HEK293 (cell line): ENCODE data around the gene LIPH.
"Not testable (repeated sequence)": the region's sequence is repeated elsewhere in the genome, so short reads cannot be mapped to it uniquely, and the experiment has no call there.

ENCODE experiments used
- CTCF ChIA-PET: fragments of 350-600 bp; formaldehyde crosslinking; extraction: SDS; loops from one replicate; lab custom pipeline; 2021; ENCODE audit warnings: antibody characterized with exemption; lab: Yijun Ruan, JAX
- POLR2A ChIA-PET: fragments of 300-600 bp; formaldehyde crosslinking; extraction: SDS; loops from one replicate; lab custom pipeline; 2020; ENCODE audit warnings: antibody characterized with exemption, inconsistent platforms; lab: Yijun Ruan, JAX
- H3K27ac ChIP-seq: fragments of 200-500 bp; sonication (Bioruptor generic); 2 replicates; pipeline ENCODE4 v1.5.1; 2014; ENCODE audit warnings: low read depth, low read length, control low read depth, inconsistent platforms; ENCODE audit errors: extremely low read depth
- H3K36me3 ChIP-seq, 2 experiments: fragments of 200-500 bp in 1 of 2; sonication (Bioruptor generic) in 1 of 2; 1 replicate in 1 of 2; 2 replicates in 1 of 2; pipeline ENCODE4 v1.5.1; 2014 to 2017; ENCODE audit warnings: inconsistent platforms in 2 of 2, low read length in 2 of 2; ENCODE audit not compliant: control insufficient read depth in 2 of 2, insufficient read depth in 1 of 2
- H3K4me1 ChIP-seq: fragments of 200-500 bp; sonication (Bioruptor generic); 2 replicates; pipeline ENCODE4 v1.5.1; 2014; ENCODE audit warnings: mild to moderate bottlenecking, low read length, inconsistent platforms; ENCODE audit not compliant: control insufficient read depth, insufficient read depth
- H3K4me3 ChIP-seq: 2 replicates; pipeline ENCODE4 v1.5.1; 2011; ENCODE audit warnings: low read depth, mild to moderate bottlenecking, control low read depth, low read length, moderate library complexity
- H3K9me3 ChIP-seq: fragments of 200-500 bp; sonication (Bioruptor generic); 2 replicates; pipeline ENCODE4 v1.5.1; 2014; ENCODE audit warnings: low read depth, low read length, inconsistent platforms; ENCODE audit not compliant: control insufficient read depth, insufficient read depth
- ATF2 ChIP-seq: fragments of 450-650 bp; formaldehyde crosslinking; IDR thresholded peaks from 2 replicates; pipeline ENCODE4 v1.5.1; 2016; ENCODE audit warnings: missing biosample characterization, missing genetic modification characterization, low read depth
- INSM2 ChIP-seq: fragments of 450-650 bp; formaldehyde crosslinking; IDR thresholded peaks from 2 replicates; pipeline ENCODE4 v1.5.1; 2016; ENCODE audit warnings: missing biosample characterization, missing genetic modification characterization
- KLF8 ChIP-seq: fragments of 450-650 bp; formaldehyde crosslinking; IDR thresholded peaks from 2 replicates; pipeline ENCODE4 v1.5.1; 2016; ENCODE audit warnings: missing biosample characterization, missing genetic modification characterization
- REST ChIP-seq: fragments of 450-650 bp; formaldehyde crosslinking; IDR thresholded peaks from 2 replicates; pipeline ENCODE4 v1.5.1; 2016; ENCODE audit warnings: missing biosample characterization, missing genetic modification characterization
- SCRT1 ChIP-seq: fragments of 450-650 bp; formaldehyde crosslinking; IDR thresholded peaks from 2 replicates; pipeline ENCODE4 v1.5.1; 2016; ENCODE audit warnings: missing biosample characterization, missing genetic modification characterization, borderline replicate concordance
- SP3 ChIP-seq: fragments of 450-650 bp; formaldehyde crosslinking; IDR thresholded peaks from 2 replicates; pipeline ENCODE4 v1.5.1; 2016; ENCODE audit warnings: missing biosample characterization, missing genetic modification characterization
- ZBTB20 ChIP-seq: fragments of 450-650 bp; formaldehyde crosslinking; IDR thresholded peaks from 2 replicates; pipeline ENCODE4 v1.5.1; 2016; ENCODE audit warnings: missing biosample characterization, missing genetic modification characterization
- ZBTB44 ChIP-seq: fragments of 450-650 bp; IDR thresholded peaks from 2 replicates; pipeline ENCODE4 v1.5.1; 2018; ENCODE audit warnings: missing biosample characterization, mild to moderate bottlenecking, missing genetic modification characterization
- ZIC2 ChIP-seq: fragments of 450-650 bp; formaldehyde crosslinking; IDR thresholded peaks from 2 replicates; pipeline ENCODE4 v1.5.1; 2016; ENCODE audit warnings: missing biosample characterization, missing genetic modification characterization
- ZNF121 ChIP-seq: fragments of 450-650 bp; formaldehyde crosslinking; IDR thresholded peaks from 2 replicates; pipeline ENCODE4 v1.5.1; 2016; ENCODE audit warnings: missing biosample characterization, missing genetic modification characterization
- ZNF2 ChIP-seq: fragments of 450-650 bp; formaldehyde crosslinking; IDR thresholded peaks from 2 replicates; pipeline ENCODE4 v1.5.1; 2016; ENCODE audit warnings: missing biosample characterization, missing genetic modification characterization
- ZNF202 ChIP-seq: fragments of 450-650 bp; formaldehyde crosslinking; IDR thresholded peaks from 2 replicates; pipeline ENCODE4 v1.5.1; 2016; ENCODE audit warnings: missing biosample characterization, missing genetic modification characterization, borderline replicate concordance
- ZNF274 ChIP-seq, 2 experiments: fragments of 200-500 bp in 1 of 2; fragments of 450-650 bp in 1 of 2; sonication (Bioruptor generic) in 1 of 2; formaldehyde crosslinking in 1 of 2; IDR thresholded peaks; 2 replicates each; pipeline versions ENCODE4 v1.5.1 to v1.6.1; 2014 to 2016; ENCODE audit warnings: borderline replicate concordance in 1 of 2, inconsistent platforms in 1 of 2, low read length in 1 of 2, missing biosample characterization in 1 of 2, missing genetic modification characterization in 1 of 2
- ZNF324 ChIP-seq: fragments of 450-650 bp; formaldehyde crosslinking; IDR thresholded peaks from 2 replicates; pipeline ENCODE4 v1.5.1; 2016; ENCODE audit warnings: missing biosample characterization, missing genetic modification characterization
- ZNF335 ChIP-seq: fragments of 450-650 bp; formaldehyde crosslinking; conservative IDR thresholded peaks from 2 replicates; pipeline ENCODE4 v1.5.1; 2016; ENCODE audit warnings: missing biosample characterization, missing genetic modification characterization
- ZNF341 ChIP-seq: fragments of 450-650 bp; formaldehyde crosslinking; IDR thresholded peaks from 2 replicates; pipeline ENCODE4; 2016; ENCODE audit warnings: low read depth, missing biosample characterization, missing genetic modification characterization
- ZNF623 ChIP-seq: fragments of 450-650 bp; formaldehyde crosslinking; IDR thresholded peaks from 2 replicates; pipeline ENCODE4 v1.5.1; 2016; ENCODE audit warnings: missing biosample characterization, missing genetic modification characterization
- ZNF645 ChIP-seq: fragments of 450-650 bp; formaldehyde crosslinking; IDR thresholded peaks from 2 replicates; pipeline ENCODE4; 2016; ENCODE audit warnings: missing biosample characterization, missing genetic modification characterization
- ZSCAN18 ChIP-seq: fragments of 450-650 bp; formaldehyde crosslinking; IDR thresholded peaks from 2 replicates; pipeline ENCODE4 v1.5.1; 2016; ENCODE audit warnings: missing biosample characterization, missing genetic modification characterization
- ZSCAN30 ChIP-seq: fragments of 450-650 bp; IDR thresholded peaks from 2 replicates; pipeline ENCODE4 v1.5.1; 2018; ENCODE audit warnings: missing biosample characterization, mild to moderate bottlenecking, missing genetic modification characterization, moderate library complexity

LIPH gene

GRCh38 chr3:185469542-185469941 lies 82.8 kb downstream of the LIPH start:
- ChIA-PET POLR2A (no interaction called here), CTCF (interaction anchor here (1.7 kb wide), 2 partner anchors 8 to 9 kb away, joined by 5 to 7 read pairs; no protein-coding TSS in a partner anchor)
- peaks cover 0 to 40% of the 10 kb centered on the region in 2 experiments; a peak in 1 of 3 replicates for H3K36me3 ChIP-seq
- H3K4me1 ChIP-seq = no peaks in the 10 kb centered on the region
- TF ChIP-seq SP3 (tag by site-specific recombination) (no peak), ZNF202 (tag by site-specific recombination) (no peak), ZNF274 (IDR thresholded peaks at IDR 0.05; ENCODE audit: low read length) (no peak), ZNF274 (tag by site-specific recombination; IDR thresholded peaks at IDR 0.05; ENCODE audit: borderline replicate concordance) (no peak), ZIC2 (tag by site-specific recombination) (no peak), ZNF645 (tag by site-specific recombination) (no peak), ZSCAN30 (tag by site-specific recombination) (no peak), ZBTB44 (tag by site-specific recombination) (no peak), ZNF341 (tag by site-specific recombination) (no peak), ZSCAN18 (no peak), ZNF2 (no peak), ZNF324 (tag by site-specific recombination) (no peak), KLF8 (tag by site-specific recombination) (no peak), ZBTB20 (no peak)
- TF ChIP-seq, all 188 proteins: peak for 0
- no peaks in the 10 kb centered on the region for H3K9me3 ChIP-seq
- H3K4me3 ChIP-seq = no peak overlapping the region
- no peak overlapping the region for H3K27ac ChIP-seq

GRCh38 chr3:185466123-185466522 lies 86.3 kb downstream of the LIPH start:
- H3K4me3 ChIP-seq, H3K9me3 ChIP-seq, H3K4me1 ChIP-seq, POLR2A ChIA-PET, H3K27ac ChIP-seq: not testable (repeated sequence)
- H3K36me3 ChIP-seq = peaks cover 0 to 29% of the 10 kb centered on the region in 2 experiments; a peak in 1 of 3 replicates
- CTCF ChIA-PET = interaction anchor here (0.6 kb wide), 1 partner anchor 109 kb away, joined by 5 read pairs; no protein-coding TSS in a partner anchor

- POLR2A ChIA-PET = no interaction called here
- TF ChIP-seq ZIC2 (tag by site-specific recombination) (no peak), ATF2 (tag by site-specific recombination) (no peak), ZNF121 (tag by site-specific recombination) (no peak), REST (tag by site-specific recombination) (no peak), ZNF623 (tag by site-specific recombination) (no peak), ZNF335 (tag by site-specific recombination) (no peak), SCRT1 (tag by site-specific recombination) (no peak), INSM2 (no peak)
Observed at GRCh38 chr3:185465471-185465870, 86.9 kb downstream of the LIPH start.

More at GRCh38 chr3:185465471-185465870, 86.9 kb downstream of the LIPH start:
- Histone ChIP-seq H3K27ac (no peak overlapping the region), H3K4me1 (no peaks in the 10 kb centered on the region), H3K9me3 (no peaks in the 10 kb centered on the region), H3K36me3 (peaks cover 0 to 29% of the 10 kb centered on the region in 2 experiments; a peak in 1 of 3 replicates), H3K4me3 (no peak overlapping the region)
- CTCF ChIA-PET = interaction anchor here (0.6 kb wide), 1 partner anchor 109 kb away, joined by 5 read pairs; no protein-coding TSS in a partner anchor
